22Rv1 (cell line): ENCODE measurements around the gene BATF3.

Experiments used
- ZFX ChIP-seq: fragments of 450-650 bp; IDR thresholded peaks from 2 replicates; pipeline ENCODE4 v1.6.1; 2017; ENCODE audit warnings: antibody characterized with exemption, borderline replicate concordance
- TF ChIP-seq, protein P1 (sequence below): fragments of 450-650 bp; IDR thresholded peaks from 2 replicates; pipeline ENCODE4 v1.5.1; 2017; ENCODE audit warnings: mild to moderate bottlenecking

- TF ChIP-seq, protein P1, sequence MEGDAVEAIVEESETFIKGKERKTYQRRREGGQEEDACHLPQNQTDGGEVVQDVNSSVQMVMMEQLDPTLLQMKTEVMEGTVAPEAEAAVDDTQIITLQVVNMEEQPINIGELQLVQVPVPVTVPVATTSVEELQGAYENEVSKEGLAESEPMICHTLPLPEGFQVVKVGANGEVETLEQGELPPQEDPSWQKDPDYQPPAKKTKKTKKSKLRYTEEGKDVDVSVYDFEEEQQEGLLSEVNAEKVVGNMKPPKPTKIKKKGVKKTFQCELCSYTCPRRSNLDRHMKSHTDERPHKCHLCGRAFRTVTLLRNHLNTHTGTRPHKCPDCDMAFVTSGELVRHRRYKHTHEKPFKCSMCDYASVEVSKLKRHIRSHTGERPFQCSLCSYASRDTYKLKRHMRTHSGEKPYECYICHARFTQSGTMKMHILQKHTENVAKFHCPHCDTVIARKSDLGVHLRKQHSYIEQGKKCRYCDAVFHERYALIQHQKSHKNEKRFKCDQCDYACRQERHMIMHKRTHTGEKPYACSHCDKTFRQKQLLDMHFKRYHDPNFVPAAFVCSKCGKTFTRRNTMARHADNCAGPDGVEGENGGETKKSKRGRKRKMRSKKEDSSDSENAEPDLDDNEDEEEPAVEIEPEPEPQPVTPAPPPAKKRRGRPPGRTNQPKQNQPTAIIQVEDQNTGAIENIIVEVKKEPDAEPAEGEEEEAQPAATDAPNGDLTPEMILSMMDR = no peak
- no peak for TF ChIP-seq ZFX
These were observed 11.1 kb downstream of the BATF3 start for GRCh38 chr1:212688341-212689047.
